Esophagus muscularis mucosa (tissue), 4 donors: ENCODE results near the gene FUT3. TPM values are rescaled to one million over a fixed set of nuclear protein-coding genes. Genes with fewer than 3 reads are reported as not detected.
"Not testable (repeated sequence)": the region's sequence is repeated elsewhere in the genome, so short reads cannot be mapped to it uniquely, and the experiment has no call there.

Experiments
- DNase-seq: peaks from one replicate; pipeline ENCODE4 v3.0.0-alpha.2; 2017; ENCODE audit errors: extremely low spot score
- H3K27ac ChIP-seq, 4 donors: fragments of 200-600 bp; sonication (generic); replicated peaks in 1 of 4; 1 replicate in 3 of 4; 2 replicates in 1 of 4; pipeline ENCODE4 v1.5.1; 2016 to 2019; ENCODE audit warnings: mild to moderate bottlenecking in 1 of 4
- H3K27me3 ChIP-seq, 4 donors: fragments of 200-600 bp; sonication (generic); one replicate each; pipeline versions ENCODE4 v1.5.1 to v1.6.0; 2016 to 2019
- H3K36me3 ChIP-seq, 4 donors: fragments of 200-600 bp; sonication (generic); one replicate each; pipeline ENCODE4 v1.5.1; 2016 to 2019
- H3K4me1 ChIP-seq, 4 donors: fragments of 200-600 bp; sonication (generic); one replicate each; pipeline ENCODE4 v1.5.1; 2016 to 2019
- H3K4me3 ChIP-seq, 4 donors: fragments of 200-600 bp; sonication (generic); 1 replicate in 2 of 4; 2 replicates in 2 of 4; pipeline ENCODE4 v1.5.1; 2016 to 2019; ENCODE audit warnings: mild to moderate bottlenecking in 4 of 4, moderate library complexity in 1 of 4
- H3K9me3 ChIP-seq, 4 donors: fragments of 200-600 bp; sonication (generic); 1 replicate in 3 of 4; 2 replicates in 1 of 4; pipeline ENCODE4 v1.5.1; 2016 to 2019
- CTCF ChIP-seq, 3 experiments: fragments of 200-600 bp in 2 of 3; fragments of 450-650 bp in 1 of 3; sonication (generic) in 2 of 3; IDR thresholded peaks; one replicate each; pipeline ENCODE4 v1.5.1; 2017 to 2019; ENCODE audit warnings: antibody characterized with exemption in 3 of 3, mild to moderate bottlenecking in 2 of 3, moderate library complexity in 1 of 3
- EP300 ChIP-seq: sonication (generic); formaldehyde crosslinking; IDR thresholded peaks from one replicate; pipeline ENCODE4 v1.6.1; 2017; ENCODE audit warnings: antibody characterized with exemption
- POLR2A ChIP-seq: fragments of 450-650 bp; IDR thresholded peaks from one replicate; pipeline ENCODE4 v1.6.1; 2017; ENCODE audit warnings: antibody characterized with exemption, moderate library complexity, mild to moderate bottlenecking, low read depth
- POLR2AphosphoS5 ChIP-seq, 2 donors: sonication (generic); formaldehyde crosslinking; IDR thresholded peaks; one replicate each; pipeline ENCODE4 v1.6.1; 2017; ENCODE audit warnings: antibody characterized with exemption in 2 of 2
- WGBS: methylation state at CpG from one replicate; pipeline ENCODE4 v1.1.5; 2018; 5-methylcytosine and 5-hydroxymethylcytosine counted together
- intact Hi-C: fragments of 100-400 bp; cut with DNase I; formaldehyde crosslinking; loops from one replicate; pipeline ENCODE4 v1.15.1; 2023
- total RNA-seq, 4 donors: library from RNA; depleted of rRNA; stranded (reverse); fragments of >200 nt; gene quantifications; one replicate each; pipeline versions ENCODE4 v1.1.0 to v1.2.1, GENCODE V29; 2016

FUT3 gene
- total RNA-seq, 4 donors from 2014 or later = 0.57 TPM; not detected in 3

GRCh38 chr19:5850189-5850588, 1.1 kb downstream of the FUT3 start:
- Histone ChIP-seq H3K27ac (no peak overlapping the region), H3K4me1 (peaks cover 0 to 15% (median 12%) of the 10 kb centered on the region in 4 donors), H3K27me3 (no peaks in the 10 kb centered on the region), H3K36me3 (no peaks in the 10 kb centered on the region), H3K9me3 (no peaks in the 10 kb centered on the region), H3K4me3 (no peak overlapping the region)
- intact Hi-C loops = no loop called here
- WGBS = 83% methylated on average over 6 of the region's 6 CpGs
- no peak for DNase-seq
- TF ChIP-seq POLR2A (no peak), POLR2AphosphoS5 (IDR thresholded peaks at IDR 0.05) (no peak), EP300 (no peak), CTCF (IDR thresholded peaks at IDR 0.05) (no peak)

- WGBS = 84% methylated on average over 5 of the region's 5 CpGs
- intact Hi-C loops, DNase-seq, H3K4me3 ChIP-seq, H3K36me3 ChIP-seq, H3K27ac ChIP-seq, H3K27me3 ChIP-seq, H3K9me3 ChIP-seq: not testable (repeated sequence)
- H3K4me1 ChIP-seq = peaks cover 0 to 15% (median 12%) of the 10 kb centered on the region in 4 donors
Observed at GRCh38 chr19:5848621-5849020, 2.6 kb downstream of the FUT3 start.

- intact Hi-C loops, H3K4me3 ChIP-seq, H3K27me3 ChIP-seq, H3K27ac ChIP-seq, DNase-seq, H3K9me3 ChIP-seq, H3K36me3 ChIP-seq: not testable (repeated sequence)
- 84% methylated on average over 10 of the region's 10 CpGs for WGBS
- peaks cover 0 to 15% (median 12%) of the 10 kb centered on the region in 4 donors for H3K4me1 ChIP-seq
Observed at GRCh38 chr19:5847846-5848245, 3.4 kb downstream of the FUT3 start.

- intact Hi-C loops = no loop called here
- no peak for DNase-seq
- H3K27ac ChIP-seq = no peak overlapping the region
- no peaks in the 10 kb centered on the region for H3K9me3 ChIP-seq
- no peaks in the 10 kb centered on the region for H3K36me3 ChIP-seq
- no peak overlapping the region for H3K4me3 ChIP-seq
- no peaks in the 10 kb centered on the region for H3K27me3 ChIP-seq
- H3K4me1 ChIP-seq = peaks cover 0 to 10% (median 0%) of the 10 kb centered on the region in 4 donors
- TF ChIP-seq POLR2AphosphoS5 (IDR thresholded peaks at IDR 0.05) (no peak), POLR2A (no peak), EP300 (no peak), CTCF (IDR thresholded peaks at IDR 0.05) (no peak)
- 85% methylated on average over 24 of the region's 24 CpGs for WGBS
Observed at GRCh38 chr19:5844456-5845433, 6.5 kb downstream of the FUT3 start.

- Histone ChIP-seq H3K4me3 (no peak overlapping the region), H3K36me3 (no peaks in the 10 kb centered on the region), H3K9me3 (no peaks in the 10 kb centered on the region), H3K27me3 (no peaks in the 10 kb centered on the region), H3K27ac (no peak overlapping the region), H3K4me1 (peaks cover 0 to 10% (median 0%) of the 10 kb centered on the region in 4 donors)
- 90% methylated on average over 17 of the region's 21 CpGs for WGBS
- TF ChIP-seq POLR2A (no peak), POLR2AphosphoS5 (IDR thresholded peaks at IDR 0.05) (no peak), CTCF (IDR thresholded peaks at IDR 0.05) (no peak), EP300 (no peak)
- intact Hi-C loops = no loop called here
- no peak for DNase-seq
Observed at GRCh38 chr19:5843295-5843927, 7.8 kb downstream of the FUT3 start.

- H3K4me1 ChIP-seq, H3K27ac ChIP-seq, H3K27me3 ChIP-seq, DNase-seq, H3K4me3 ChIP-seq, H3K9me3 ChIP-seq, H3K36me3 ChIP-seq, intact Hi-C loops: not testable (repeated sequence)
- 92% methylated on average over 2 of the region's 6 CpGs for WGBS
Observed at GRCh38 chr19:5841735-5842111, 9.5 kb downstream of the FUT3 start.
